Right ventricle myocardium superior (tissue), 1 donor: Measurements from ENCODE around the gene LIMS4. TPM values are rescaled to one million over a fixed set of nuclear protein-coding genes. Genes with fewer than 3 reads are reported as not detected.
"Not testable (repeated sequence)": the region's sequence is repeated elsewhere in the genome, so short reads cannot be mapped to it uniquely, and the experiment has no call there.

Source experiments
- ATAC-seq: fragments of 200-7000 bp; cut with Tn5 transposase; one replicate; pipeline ENCODE4 v1.9.1; 2020; ENCODE audit warnings: mild to moderate bottlenecking; ENCODE audit not compliant: poor library complexity
- DNase-seq: peaks from one replicate; pipeline ENCODE4 v3.0.0-alpha.2; 2020
- intact Hi-C: fragments of 100-400 bp; cut with DNase I; formaldehyde crosslinking; loops from one replicate; pipeline ENCODE4 v1.11.2; 2022
- total RNA-seq: library from RNA; stranded (reverse); fragmentation: NEBNext Ultra II Directional; extraction: Animal tissue kit (Norgen Biotek cat#: 25700); gene quantifications from one replicate; pipeline ENCODE4 v1.2.1, GENCODE V29; 2021
- donor health status: DM: no; HTN: yes; CAD: no; lungs with severe emphysema.

Gene LIMS4
- total RNA-seq, 1 donor from 2014 or later = 2.4 TPM

DNA sequence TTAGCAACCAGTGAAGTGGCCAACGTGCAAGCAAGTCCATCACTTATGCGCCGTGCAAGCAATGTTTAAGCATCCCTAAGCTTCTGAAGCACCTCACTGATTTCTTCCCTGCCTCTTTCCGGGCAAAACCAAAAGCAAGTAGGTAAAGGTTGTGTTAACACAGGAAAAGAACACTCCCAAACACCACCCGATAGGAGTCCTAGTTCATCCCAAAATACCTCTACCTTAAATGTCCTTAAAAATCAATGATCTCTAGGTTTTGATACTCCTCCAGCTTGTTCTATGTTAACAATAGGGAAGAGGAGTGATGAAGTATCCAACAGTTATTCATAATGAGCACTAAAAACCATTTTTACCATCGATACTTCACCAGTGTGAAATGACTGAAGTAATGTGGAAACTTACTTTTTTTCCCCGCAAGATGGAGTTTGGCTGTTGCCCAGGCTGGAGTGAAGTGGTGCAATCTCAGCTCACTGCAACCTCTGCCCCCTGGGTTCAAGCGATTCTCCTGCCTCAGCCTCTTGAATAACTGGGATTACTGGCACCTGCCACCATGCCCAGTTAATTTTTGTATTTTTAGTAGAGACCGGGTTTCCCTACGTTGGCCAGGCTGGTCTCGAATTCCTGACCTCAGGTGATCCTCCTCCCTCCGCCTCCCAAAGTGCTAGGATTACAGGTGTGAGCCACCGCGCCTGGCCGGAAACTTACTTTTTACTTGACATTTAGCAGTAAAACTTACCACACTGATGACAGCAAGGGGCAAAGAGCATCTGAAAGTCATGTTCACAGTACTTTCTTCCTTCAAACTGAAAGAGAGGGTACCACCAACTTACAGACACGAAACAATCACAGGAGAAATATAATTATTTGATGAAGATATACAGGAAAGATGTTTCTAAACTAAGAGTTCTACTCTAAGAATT is 16.1 kb downstream of the LIMS4 start:
- intact Hi-C loops, DNase-seq, ATAC-seq: not testable (repeated sequence)

DNA sequence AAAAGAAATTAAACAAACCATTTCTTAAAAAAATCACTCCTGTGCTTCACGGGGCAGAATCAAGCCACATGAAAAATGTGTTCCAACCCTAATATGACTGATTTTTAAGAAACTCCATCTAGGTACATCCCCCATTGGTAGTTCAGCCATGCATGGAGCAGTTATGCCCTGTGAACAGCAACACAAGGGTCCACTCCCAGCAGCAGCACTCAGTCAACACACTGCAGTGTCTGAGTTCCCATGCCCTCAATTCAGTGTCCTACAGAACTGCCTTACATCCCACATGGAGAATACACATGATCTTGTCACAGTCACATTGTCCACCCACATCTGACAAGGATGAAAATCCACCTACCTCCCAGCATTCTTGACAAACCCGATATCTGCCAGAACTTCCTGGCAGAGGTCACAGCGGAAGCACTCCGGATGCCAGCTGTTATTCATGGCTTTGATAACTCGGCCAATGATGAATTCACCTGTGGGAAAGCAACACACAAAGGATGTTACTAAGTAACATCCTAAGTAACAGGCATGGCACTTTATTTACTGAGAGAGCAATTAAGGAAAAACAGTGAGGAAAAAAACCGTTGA is 17.4 kb downstream of the LIMS4 start:
- ATAC-seq, DNase-seq, intact Hi-C loops: not testable (repeated sequence)

DNA sequence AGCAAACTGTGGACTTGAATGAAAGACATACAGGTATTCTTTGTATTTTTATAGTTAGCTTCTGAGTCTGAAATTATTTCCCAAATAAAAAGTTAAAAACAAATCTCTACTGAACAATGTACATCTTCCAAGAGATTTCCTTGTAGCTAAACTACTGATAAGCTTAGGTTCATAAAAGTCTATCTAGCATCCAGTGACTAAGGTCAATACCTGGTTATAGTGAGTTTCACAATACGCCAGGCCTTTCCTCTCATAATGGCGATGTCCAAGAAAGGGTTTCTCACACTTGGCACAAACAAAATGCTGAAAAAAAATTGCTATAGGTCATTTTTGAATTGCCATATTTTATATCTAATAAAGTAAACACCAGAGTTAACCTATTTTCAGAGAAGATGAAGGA is 21.7 kb downstream of the LIMS4 start:
- intact Hi-C loops, ATAC-seq, DNase-seq: not testable (repeated sequence)

DNA sequence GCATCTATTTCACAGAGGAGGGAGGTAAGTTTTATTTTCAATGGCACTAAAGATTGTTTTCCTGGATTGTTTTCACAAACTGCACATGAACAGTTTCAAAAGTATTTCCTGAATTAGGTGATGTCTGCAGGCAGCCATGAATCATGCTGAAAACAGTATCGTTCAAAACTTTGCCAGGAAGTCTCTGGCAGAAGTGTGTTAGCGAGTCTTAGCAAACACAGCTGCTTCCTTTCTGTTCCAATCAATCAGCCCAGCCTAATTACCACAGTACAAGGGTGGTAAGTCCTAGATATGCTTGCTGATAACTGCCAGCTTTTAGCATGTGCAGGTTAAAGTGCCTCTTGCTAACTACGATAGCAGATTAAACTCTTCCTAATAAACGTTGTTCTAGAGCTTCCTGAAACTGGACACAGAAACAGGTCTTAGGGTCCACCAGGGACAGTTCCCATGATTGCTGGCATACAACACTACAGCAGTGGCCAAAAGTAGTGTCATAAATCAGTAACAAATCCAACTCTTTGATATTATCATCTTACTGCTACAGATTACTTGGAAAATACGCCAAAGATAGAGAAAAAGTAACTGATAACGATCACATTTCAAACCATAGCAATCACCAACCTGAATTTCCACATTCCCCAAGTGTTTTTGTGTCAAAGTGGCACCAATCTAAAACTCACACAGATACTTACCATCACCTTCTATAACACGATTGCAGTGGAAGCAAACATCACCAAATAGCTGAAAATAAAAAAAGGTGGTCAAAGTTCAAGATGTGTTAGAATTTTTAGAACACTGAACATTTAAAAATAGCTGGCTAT is 23.3 kb downstream of the LIMS4 start:
- DNase-seq, intact Hi-C loops: not testable (repeated sequence)
- peak; percentile 85 for ATAC-seq

DNA sequence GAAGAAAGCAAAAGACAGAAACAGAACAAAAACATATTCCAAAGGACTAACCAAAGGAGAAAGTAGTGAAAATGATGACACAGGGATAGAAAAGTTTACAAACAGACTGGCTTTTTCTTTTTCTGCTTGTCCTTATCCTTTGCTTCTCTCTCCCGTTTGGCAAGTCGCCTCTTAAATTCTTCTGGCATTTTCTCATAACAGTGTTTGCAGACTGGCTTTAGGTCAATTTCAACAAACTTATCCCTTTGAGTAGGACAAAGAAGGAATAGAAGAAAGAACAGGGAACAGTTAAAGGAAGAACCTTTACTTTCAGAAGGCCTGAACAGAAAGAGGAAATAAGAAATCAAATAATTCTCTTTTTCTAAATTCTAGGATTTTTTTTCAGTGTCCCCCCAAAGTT is 26.0 kb downstream of the LIMS4 start:
- intact Hi-C loops, DNase-seq: not testable (repeated sequence)
- ATAC-seq = peak; percentile 65

DNA sequence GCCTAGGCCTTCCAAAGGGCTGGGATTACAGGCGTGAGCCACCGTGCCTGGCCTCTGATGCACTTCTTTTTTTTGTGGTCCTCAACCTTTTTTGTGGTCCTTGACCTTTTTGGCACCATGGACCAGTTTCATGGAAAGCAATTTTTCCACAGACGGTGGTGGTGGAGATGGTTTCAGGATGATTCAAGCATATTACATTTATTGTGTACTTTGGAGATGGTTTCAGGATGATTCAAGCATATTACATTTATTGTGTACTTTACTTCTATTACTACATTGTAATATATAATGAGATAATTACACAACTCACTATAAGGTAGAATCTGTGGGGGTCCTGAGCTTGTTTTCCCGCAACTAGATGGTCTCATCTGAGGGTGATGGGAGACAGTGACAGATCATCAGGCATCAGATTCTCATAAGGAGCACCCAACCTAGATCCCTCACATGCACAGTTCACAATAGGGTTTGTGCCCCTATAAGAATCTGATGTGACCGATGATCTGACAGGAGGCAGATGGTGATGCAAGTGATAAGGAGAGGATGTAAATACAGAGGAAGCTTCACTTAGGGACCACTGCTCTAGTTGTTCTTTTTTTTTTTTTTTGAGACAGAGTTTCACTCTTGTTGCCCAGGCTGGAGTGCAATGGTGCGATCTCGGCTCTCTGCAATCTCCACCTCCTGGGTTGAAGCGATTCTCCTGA is 29.2 kb downstream of the LIMS4 start:
- intact Hi-C loops, DNase-seq, ATAC-seq: not testable (repeated sequence)

DNA sequence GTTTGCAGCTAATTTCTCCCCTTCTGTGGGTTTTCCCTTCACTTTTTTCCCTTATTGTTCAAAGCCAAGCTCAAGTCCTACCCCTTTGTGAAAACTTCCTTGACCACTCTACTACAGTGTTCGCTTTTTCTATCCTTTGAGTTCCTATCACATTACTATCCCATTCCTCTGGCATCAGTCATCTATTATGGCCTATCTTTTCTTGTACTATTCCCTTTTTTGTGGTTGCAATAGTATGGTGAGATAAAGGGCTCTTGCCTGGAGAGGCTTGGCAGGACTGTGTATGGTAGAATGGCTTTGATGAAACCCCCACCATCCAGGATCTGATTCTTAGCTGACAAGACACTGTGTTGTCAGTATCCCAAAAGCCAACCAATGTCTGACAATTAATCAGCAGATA is 30.7 kb downstream of the LIMS4 start:
- DNase-seq, intact Hi-C loops, ATAC-seq: not testable (repeated sequence)

DNA sequence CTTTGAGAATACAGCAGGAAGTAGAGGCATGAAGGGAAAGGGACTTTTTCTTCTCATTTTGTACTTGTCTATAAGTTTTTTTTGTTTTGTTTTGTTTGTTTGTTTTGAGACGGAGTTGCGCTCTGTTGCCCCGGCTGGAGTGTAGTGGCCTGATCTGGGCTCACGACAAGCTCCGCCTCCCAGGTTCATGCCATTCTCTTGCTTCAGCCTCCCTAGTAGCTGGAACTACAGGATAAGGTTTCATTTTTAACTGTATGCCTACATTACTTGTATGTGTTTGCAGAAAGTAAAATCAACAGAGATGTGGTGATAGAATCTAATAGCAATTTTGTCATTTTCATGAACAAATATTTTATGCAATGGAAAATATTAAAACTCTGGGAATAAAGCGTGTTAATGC is 38.1 kb downstream of the LIMS4 start:
- intact Hi-C loops, DNase-seq, ATAC-seq: not testable (repeated sequence)

DNA sequence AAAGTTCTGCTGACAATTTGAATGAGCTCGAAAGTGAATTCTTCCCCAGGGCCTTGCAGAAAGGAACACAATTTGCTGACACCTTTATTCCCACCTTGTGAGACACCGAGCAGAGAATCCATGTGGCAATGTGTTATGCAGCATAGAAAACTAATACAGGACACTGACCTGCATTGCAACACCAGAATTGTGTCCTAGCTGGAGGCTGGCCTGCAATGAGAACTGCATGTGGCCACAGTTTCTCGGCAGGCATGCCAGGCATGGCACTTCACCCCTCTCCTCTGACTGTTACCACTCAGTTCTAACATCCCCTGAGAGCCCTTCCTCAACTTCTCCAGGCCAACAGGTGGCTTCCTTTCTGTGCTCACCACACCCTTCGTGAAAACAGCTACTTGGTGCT is 46.9 kb downstream of the LIMS4 start:
- ATAC-seq, intact Hi-C loops, DNase-seq: not testable (repeated sequence)

DNA sequence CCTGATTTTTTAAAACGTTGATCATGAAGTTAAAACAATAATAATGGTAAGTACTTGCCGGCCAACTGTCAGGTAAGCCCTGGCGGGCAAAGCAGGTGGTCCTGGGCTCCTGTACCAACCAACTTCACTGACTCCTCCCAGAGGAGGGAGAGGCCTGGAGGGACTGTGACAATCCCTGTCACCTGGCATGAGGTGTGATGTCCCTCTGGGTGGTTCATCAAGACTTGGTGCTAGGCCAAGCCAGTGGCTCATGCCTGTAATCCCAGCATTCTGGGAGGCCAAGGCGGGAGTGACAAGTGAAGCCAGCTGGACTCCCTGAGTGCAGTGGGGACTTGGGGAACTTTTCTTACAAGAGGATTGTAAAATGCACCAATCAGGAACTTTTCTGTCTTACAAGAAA is 48.2 kb downstream of the LIMS4 start:
- ATAC-seq, intact Hi-C loops: not testable (repeated sequence)
- peak; percentile 12 for DNase-seq

DNA sequence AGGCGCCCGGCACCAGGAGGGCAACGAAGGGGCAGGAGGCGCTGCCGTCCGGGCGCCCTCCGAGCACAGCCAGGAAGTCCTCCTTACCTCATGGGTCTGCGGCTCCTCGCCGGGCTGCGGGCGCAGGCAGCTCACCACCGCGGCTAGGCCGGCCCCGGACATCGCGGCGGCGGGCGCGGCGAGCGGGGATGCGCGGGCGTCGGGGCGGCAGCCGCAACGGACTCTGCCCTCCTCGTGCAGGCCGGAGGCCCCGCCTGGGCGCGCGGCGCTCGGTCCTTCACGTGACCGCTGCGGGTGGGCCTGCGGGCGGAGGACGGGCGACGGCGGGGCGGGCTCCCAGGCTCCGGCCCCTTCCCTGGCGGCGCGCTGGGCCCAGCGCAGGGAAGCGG is 49.0 kb downstream of the LIMS4 start:
- intact Hi-C loops, DNase-seq: not testable (repeated sequence)
- ATAC-seq = peak; percentile 76

DNA sequence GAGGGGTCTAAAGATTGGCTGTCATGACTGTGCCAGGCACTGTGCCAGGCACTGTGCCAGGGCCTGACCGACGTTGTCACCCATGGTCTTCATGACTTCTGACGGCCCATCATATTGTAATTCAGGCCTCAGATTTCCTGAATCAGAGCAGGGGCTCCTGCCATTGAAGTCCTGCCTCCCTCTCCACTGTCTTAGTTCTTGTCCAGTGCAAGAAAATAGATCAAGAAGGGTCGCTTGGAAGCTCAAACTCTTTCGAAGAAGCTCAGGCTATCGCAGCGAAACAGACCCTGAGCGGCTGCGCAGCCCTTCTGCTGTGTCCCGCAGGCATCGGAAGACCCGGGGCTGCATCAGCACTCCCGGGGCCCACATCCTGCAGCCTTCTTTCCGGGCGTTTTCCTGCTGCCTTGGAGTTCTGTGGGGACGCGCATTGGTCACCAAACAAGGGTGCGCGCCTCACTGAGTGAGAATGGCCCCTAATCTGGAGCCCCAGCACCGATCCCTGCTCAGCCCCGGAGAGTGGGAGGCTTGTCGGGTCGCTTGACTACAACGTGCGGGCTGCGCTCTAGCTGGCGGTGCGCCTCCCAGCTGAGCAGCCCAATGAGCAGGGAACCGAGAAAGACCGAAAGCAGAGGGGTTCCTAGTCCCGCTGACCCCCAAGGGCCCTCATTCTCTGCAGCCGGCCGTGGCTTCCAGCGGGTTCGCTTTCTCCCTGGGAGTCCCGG is 49.6 kb downstream of the LIMS4 start:
- intact Hi-C loops, DNase-seq: not testable (repeated sequence)
- peak; percentile 67 for ATAC-seq

DNA sequence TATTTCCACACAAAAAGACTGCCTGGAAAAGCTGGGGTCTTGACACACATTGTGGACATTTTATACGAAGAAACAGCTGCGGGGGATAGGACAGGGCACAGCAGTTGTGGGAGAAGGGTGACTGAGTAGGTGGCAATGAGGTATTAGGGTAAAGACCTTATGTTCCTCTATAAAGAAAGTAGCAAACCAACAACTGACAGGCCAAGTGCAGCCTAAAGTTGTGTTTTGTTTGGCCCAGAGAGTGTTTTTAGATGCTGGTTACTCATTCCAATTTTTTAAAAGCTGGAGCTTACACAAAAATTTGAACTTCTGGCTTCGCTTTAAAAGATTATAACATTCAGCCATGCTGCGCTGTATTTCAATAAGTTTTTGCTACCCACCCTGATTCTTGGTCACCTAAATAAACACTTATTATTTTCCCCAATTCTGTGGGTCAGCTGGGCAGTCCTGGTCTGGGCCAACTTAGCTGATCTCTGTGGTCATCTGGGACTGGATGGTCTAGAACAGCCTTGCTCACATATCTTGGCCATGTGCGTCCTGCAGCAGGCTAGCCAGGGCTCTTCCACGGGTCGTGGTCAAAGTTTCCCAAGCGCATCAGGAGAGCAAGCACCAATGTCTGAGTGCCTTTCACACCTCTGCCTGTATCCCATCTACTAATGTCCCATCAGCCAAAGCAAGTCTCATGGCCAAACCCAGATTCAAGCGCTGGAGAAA is 51.8 kb downstream of the LIMS4 start:
- peak; percentile 28 for ATAC-seq
- DNase-seq, intact Hi-C loops: not testable (repeated sequence)

DNA sequence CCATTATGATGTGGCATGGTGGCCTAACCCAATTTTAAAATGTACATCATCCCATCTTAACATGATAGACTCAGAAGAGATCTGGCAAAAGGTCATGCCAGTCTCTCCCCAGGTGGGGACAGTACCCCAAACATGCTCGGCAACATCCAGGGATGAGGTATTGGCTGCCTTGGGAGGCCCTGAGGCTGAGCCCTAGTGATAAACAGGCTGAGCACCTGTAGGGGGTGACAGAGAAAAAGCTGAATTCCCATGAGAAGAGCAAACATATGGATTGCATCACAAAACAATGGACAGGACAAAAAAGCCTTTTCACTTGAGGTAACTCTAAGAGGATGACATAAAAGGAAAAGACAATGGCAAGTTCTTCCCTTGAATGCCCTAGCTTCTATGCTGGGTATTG is 65.5 kb downstream of the LIMS4 start:
- intact Hi-C loops, DNase-seq, ATAC-seq: not testable (repeated sequence)

DNA sequence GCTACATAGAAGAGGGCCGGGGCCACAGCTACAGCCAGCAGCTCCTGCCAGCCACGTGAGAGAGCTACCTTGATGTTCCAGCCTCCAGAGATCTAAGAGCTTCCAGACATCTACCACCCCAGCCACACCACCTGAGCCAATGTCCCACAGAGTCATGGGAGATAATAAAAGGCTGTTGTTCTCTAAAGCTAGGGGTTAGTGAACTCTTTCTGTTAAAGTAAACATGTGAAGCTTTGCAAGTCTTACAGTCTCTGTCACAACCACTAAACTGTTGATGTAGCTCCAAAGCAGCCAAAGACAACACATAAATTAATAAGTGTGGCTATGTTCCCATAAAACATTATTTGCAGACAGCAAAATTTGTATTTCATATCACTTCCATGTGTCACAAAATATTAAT is 67.6 kb downstream of the LIMS4 start:
- intact Hi-C loops, DNase-seq, ATAC-seq: not testable (repeated sequence)

DNA sequence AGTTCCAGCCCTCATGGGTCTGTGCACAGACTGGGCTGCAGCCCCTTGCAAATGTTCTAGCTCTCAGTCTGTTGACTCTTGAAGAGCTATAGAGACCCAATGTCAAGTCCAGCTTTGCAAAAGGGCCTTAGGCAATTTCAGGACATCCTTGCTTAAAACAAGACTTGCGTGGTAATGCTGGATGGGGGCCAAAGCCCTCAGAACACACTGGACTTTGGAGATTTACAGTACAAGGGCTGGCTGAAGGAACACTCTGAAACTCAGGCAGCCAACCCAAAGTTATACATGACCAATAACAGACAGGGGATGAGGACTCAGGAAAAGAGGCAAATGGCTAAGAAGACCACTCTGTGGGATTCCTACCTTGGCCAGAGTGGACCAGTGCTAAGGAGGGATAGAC is 68.4 kb downstream of the LIMS4 start:
- DNase-seq, ATAC-seq, intact Hi-C loops: not testable (repeated sequence)

DNA sequence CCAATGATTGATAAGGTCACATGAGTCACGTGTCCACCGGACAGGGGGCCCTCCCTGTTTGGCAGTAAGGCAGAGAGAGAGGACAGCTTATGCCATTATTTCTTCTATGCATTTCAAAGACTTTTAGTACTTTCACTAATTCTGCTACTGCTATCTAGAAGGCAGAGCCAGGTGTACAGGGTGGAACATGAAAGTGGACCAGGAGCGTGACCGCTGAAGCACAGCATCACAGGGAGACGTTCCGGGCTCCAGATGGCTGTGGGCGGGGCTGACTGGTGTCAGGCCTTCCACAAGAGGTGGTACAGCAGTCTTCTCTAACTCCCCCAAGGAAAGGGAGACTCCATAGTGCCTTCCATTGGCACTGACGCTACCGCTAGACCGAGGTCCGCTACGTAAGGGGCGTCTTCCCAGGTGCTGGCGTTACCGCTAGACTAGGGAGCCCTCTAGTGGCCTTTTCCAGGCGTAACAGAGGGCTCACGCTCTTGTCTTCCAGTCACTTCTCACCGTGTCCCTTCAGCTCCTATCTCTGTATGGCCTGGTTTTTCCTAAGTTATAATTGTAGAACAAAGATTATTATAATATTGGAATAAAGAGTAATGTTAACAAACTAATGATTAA is 71.5 kb downstream of the LIMS4 start:
- DNase-seq, intact Hi-C loops: not testable (repeated sequence)
- ATAC-seq = peak; percentile 87
